ENCODE data around the gene RAB6D.
"Not testable (repeated sequence)": the region's sequence is repeated elsewhere in the genome, so short reads cannot be mapped to it uniquely, and the experiment has no call there.

DNA sequence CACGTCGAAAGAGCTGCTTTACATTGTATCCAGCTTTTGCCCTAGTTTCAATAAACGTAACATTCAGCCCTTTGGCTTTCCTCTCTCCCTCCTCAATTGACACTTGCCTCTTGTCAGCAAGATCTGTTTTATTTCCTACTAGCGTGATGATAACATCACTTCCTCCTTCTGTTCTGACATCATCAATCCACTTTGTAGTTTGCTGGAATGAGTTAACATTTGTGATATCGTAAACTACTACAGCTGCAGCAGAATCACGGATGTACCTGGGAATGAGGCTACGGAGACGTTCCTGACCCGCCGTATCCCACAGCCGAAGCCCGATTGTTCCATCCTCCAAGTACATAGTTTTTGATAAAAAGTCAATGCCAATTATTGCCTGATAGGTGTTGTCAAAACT is 755 bp downstream of the RAB6D start:
- TF ChIP-seq CTCF, POLR2AphosphoS5, POLR2A, EP300 (IDR thresholded peaks at IDR 0.05): not testable (repeated sequence)
